ENCODE data around the gene IFT57. TPM values are rescaled to one million over a fixed set of nuclear protein-coding genes. Genes with fewer than 3 reads are reported as not detected.

Gene IFT57
- total RNA-seq, 1 experiment from 2014 or later = 32.1 TPM

DNA sequence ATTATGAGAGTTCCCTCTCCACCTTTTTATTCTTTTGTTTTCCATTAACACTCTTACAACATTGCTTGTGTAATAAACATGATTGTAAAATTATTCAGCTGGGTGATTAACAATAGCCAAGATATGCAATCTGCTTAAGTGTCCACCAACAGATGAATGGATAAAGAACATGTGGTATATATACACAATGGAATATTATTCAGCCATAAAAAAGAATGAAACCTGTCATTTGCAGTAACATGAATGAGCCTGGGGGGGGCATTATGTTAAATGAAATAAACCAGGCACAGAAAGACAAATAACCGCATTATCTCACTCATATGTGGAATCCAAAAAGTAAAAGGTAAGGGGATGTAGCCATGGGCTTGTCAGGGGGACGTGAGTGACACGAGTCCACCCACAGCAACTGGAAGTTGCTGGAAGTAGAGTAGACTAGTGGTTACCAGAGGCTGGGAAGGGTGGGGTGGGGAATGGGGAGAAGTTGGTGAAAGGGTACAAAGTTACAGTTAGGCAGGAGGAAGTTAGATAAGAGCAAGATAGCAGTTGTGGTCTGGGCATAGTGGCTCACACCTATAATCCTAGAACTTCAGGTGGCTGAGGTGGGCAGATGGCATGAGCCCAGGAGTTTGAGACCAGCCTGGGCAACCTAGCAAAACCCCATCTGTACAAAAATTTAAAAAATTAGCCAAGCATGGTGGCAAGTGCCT is 102.7 kb downstream of the IFT57 start (continued):
- no peak for TF ChIP-seq E2F5 (CRISPR knock-in tag; IDR thresholded peaks at IDR 0.05)
- TF ChIP-seq USF1 (CRISPR knock-in tag; IDR thresholded peaks at IDR 0.05) = no peak
- no peak for TF ChIP-seq IRF2 (CRISPR knock-in tag; IDR thresholded peaks at IDR 0.05; ENCODE audit: borderline replicate concordance, low read depth)
- TF ChIP-seq ZNF396 (CRISPR knock-in tag; IDR thresholded peaks at IDR 0.05; ENCODE audit: borderline replicate concordance) = no peak

- Mint-ChIP-seq H3K27ac (no peak overlapping the region), H3K9me3 (0 out of 2 replicates have a peak, but pooled peaks cover 11% of the 10 kb centered on the region), H3K4me3 (no peak overlapping the region), H3K4me1 (peaks cover 2% of the 10 kb centered on the region), H3K27me3 (ENCODE audit: low read depth) (no peaks in the 10 kb centered on the region), H3K36me3 (no peaks in the 10 kb centered on the region)
- CTCF ChIA-PET = interaction anchor here (0.6 kb wide), 1 partner anchor 19 kb away, joined by 3 read pairs; no protein-coding TSS in a partner anchor
- TF ChIP-seq JAZF1 (CRISPR knock-in tag; IDR thresholded peaks at IDR 0.05) (no peak), CREB1 (CRISPR knock-in tag; IDR thresholded peaks at IDR 0.05) (no peak), ZNF232 (CRISPR knock-in tag; IDR thresholded peaks at IDR 0.05) (no peak), SMAD4 (CRISPR knock-in tag; IDR thresholded peaks at IDR 0.05) (no peak), NFYB (CRISPR knock-in tag; conservative IDR thresholded peaks at IDR 0.05; ENCODE audit: low read depth) (no peak), SMAD3 (CRISPR knock-in tag; IDR thresholded peaks at IDR 0.05; ENCODE audit: borderline replicate concordance) (no peak), TEAD1 (CRISPR knock-in tag; IDR thresholded peaks at IDR 0.05) (no peak), MAX (CRISPR knock-in tag; IDR thresholded peaks at IDR 0.05) (no peak), NR2C2 (CRISPR knock-in tag; IDR thresholded peaks at IDR 0.05) (no peak), FOXK1 (CRISPR knock-in tag; IDR thresholded peaks at IDR 0.05) (no peak), ZNF121 (CRISPR knock-in tag; IDR thresholded peaks at IDR 0.05) (no peak), SOX15 (CRISPR knock-in tag; IDR thresholded peaks at IDR 0.05) (no peak), IRF2 (CRISPR knock-in tag; IDR thresholded peaks at IDR 0.05; ENCODE audit: borderline replicate concordance, low read depth) (no peak), ZBTB21 (CRISPR knock-in tag; IDR thresholded peaks at IDR 0.05; ENCODE audit: borderline replicate concordance) (no peak)
- TF ChIP-seq, protein P1, sequence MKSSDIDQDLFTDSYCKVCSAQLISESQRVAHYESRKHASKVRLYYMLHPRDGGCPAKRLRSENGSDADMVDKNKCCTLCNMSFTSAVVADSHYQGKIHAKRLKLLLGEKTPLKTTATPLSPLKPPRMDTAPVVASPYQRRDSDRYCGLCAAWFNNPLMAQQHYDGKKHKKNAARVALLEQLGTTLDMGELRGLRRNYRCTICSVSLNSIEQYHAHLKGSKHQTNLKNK (CRISPR knock-in tag; IDR thresholded peaks at IDR 0.05) = no peak
- POLR2A ChIA-PET = no interaction called here
- DNase-seq (ENCODE audit: low spot score) = no peak
- no peak for ATAC-seq
These were observed 104.0 kb downstream of the IFT57 start for GRCh38 chr3:108118038-108118768.

GRCh38 chr3:108117241-108117775 is 104.9 kb downstream of the IFT57 start:
- DNase-seq (ENCODE audit: low spot score) = no peak
- ChIA-PET CTCF (interaction anchor here (0.6 kb wide), 1 partner anchor 18 kb away, joined by 3 read pairs; no protein-coding TSS in a partner anchor), POLR2A (interaction anchor here (0.6 kb wide), 1 partner anchor 161 kb away, joined by 3 read pairs; no protein-coding TSS in a partner anchor)
- TF ChIP-seq E2F1 (CRISPR knock-in tag; IDR thresholded peaks at IDR 0.05) = no peak
- TF ChIP-seq ATF2 (CRISPR knock-in tag; IDR thresholded peaks at IDR 0.05; ENCODE audit: borderline replicate concordance, low read depth) = no peak
- no peak for TF ChIP-seq MAX (CRISPR knock-in tag; IDR thresholded peaks at IDR 0.05)
- no peak for TF ChIP-seq CREB1 (CRISPR knock-in tag; IDR thresholded peaks at IDR 0.05)
- TF ChIP-seq ESRRA (CRISPR knock-in tag; IDR thresholded peaks at IDR 0.05; ENCODE audit: borderline replicate concordance) = no peak
- TF ChIP-seq, protein P2, sequence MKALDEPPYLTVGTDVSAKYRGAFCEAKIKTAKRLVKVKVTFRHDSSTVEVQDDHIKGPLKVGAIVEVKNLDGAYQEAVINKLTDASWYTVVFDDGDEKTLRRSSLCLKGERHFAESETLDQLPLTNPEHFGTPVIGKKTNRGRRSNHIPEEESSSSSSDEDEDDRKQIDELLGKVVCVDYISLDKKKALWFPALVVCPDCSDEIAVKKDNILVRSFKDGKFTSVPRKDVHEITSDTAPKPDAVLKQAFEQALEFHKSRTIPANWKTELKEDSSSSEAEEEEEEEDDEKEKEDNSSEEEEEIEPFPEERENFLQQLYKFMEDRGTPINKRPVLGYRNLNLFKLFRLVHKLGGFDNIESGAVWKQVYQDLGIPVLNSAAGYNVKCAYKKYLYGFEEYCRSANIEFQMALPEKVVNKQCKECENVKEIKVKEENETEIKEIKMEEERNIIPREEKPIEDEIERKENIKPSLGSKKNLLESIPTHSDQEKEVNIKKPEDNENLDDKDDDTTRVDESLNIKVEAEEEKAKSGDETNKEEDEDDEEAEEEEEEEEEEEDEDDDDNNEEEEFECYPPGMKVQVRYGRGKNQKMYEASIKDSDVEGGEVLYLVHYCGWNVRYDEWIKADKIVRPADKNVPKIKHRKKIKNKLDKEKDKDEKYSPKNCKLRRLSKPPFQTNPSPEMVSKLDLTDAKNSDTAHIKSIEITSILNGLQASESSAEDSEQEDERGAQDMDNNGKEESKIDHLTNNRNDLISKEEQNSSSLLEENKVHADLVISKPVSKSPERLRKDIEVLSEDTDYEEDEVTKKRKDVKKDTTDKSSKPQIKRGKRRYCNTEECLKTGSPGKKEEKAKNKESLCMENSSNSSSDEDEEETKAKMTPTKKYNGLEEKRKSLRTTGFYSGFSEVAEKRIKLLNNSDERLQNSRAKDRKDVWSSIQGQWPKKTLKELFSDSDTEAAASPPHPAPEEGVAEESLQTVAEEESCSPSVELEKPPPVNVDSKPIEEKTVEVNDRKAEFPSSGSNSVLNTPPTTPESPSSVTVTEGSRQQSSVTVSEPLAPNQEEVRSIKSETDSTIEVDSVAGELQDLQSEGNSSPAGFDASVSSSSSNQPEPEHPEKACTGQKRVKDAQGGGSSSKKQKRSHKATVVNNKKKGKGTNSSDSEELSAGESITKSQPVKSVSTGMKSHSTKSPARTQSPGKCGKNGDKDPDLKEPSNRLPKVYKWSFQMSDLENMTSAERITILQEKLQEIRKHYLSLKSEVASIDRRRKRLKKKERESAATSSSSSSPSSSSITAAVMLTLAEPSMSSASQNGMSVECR (CRISPR knock-in tag; IDR thresholded peaks at IDR 0.05; ENCODE audit: borderline replicate concordance) = no peak

More at GRCh38 chr3:108117241-108117775, 104.9 kb downstream of the IFT57 start:
- Mint-ChIP-seq H3K4me1 (no peaks in the 10 kb centered on the region), H3K27ac (no peak overlapping the region), H3K36me3 (no peaks in the 10 kb centered on the region), H3K27me3 (ENCODE audit: low read depth) (no peaks in the 10 kb centered on the region), H3K4me3 (no peak overlapping the region), H3K9me3 (0 out of 2 replicates have a peak, but pooled peaks cover 11% of the 10 kb centered on the region)
- ATAC-seq = no peak
